ENCODE results near the gene PPIG.
"Not testable (repeated sequence)": the region's sequence is repeated elsewhere in the genome, so short reads cannot be mapped to it uniquely, and the experiment has no call there.

The PPIG gene

GRCh38 chr2:169584005-169584877, at the start of gene PPIG:
Gene PPIG, plus strand, starts transcription at chr2:169584351. Its CDS starts 19,691 bp downstream, at chr2:169604042.
- DNase-seq (ENCODE audit: low read depth): peak; percentile 82
- no peak for TF ChIP-seq CTCF (IDR thresholded peaks at IDR 0.05; ENCODE audit: low read depth, low read length, missing control alignments)
- peak within 1 kb of the TSS; percentile 95 for H3K4me3 ChIP-seq (ENCODE audit: low read depth, low read length)
- in situ Hi-C loops (cut with HindIII; ENCODE audit: low sequenced_read_pairs): no loop called here

DNA sequence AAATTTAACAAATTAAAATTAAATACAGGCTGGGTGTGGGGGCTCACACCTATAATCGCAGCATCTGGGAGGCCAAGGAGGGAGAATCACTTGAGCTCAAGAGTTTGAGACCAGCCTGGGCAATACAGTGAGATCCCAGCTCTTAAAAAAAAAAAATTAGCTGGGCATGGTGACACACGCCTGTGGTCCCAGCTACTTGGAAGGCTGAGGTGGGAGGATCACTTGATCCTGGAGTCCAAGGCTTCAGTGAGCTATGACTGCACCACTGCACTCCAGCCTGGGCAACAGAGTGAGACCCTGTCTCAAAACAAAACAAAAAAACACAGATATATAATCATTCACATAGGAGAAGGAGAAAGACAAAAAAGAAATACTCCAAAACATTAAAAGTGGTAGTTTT, 44.7 kb upstream of the PPIG start:
- DNase-seq (ENCODE audit: low read depth); H3K4me3 ChIP-seq (ENCODE audit: low read depth, low read length); in situ Hi-C loops (cut with HindIII; ENCODE audit: low sequenced_read_pairs): not testable (repeated sequence)

DNA sequence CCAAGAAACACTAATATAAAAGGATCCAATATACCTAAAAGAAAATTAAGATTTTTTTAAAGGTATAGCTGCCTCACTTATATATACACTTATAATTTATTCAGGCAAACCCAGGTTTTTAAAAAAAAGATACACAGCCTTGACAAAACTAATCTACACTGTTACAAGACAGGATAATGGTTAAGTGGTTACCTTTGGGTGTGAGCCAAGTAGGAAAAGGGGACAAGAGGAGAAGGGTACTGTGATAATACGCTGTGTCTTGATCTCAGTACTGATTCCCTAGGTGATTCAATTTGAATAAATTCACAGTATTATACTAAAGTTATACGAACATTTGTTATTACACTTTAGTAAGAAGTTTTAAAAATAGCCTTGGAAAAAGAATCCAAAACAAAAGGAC, 44.0 kb upstream of the PPIG start:
- in situ Hi-C loops (cut with HindIII; ENCODE audit: low sequenced_read_pairs): no loop called here
- no peak for TF ChIP-seq CTCF (IDR thresholded peaks at IDR 0.05; ENCODE audit: low read depth, low read length, missing control alignments)
- H3K4me3 ChIP-seq (ENCODE audit: low read depth, low read length): no peak overlapping the region
- no peak for DNase-seq (ENCODE audit: low read depth)

- in situ Hi-C loops (cut with HindIII; ENCODE audit: low sequenced_read_pairs): no loop called here
- no peak for DNase-seq (ENCODE audit: low read depth)
- H3K4me3 ChIP-seq (ENCODE audit: low read depth, low read length): no peak overlapping the region
- no peak for TF ChIP-seq CTCF (IDR thresholded peaks at IDR 0.05; ENCODE audit: low read depth, low read length, missing control alignments)
These were observed 41.7 kb upstream of the PPIG start for GRCh38 chr2:169542433-169542832.

- in situ Hi-C loops (cut with HindIII; ENCODE audit: low sequenced_read_pairs): no loop called here
- no peak for TF ChIP-seq CTCF (IDR thresholded peaks at IDR 0.05; ENCODE audit: low read depth, low read length, missing control alignments)
- no peak overlapping the region for H3K4me3 ChIP-seq (ENCODE audit: low read depth, low read length)
- DNase-seq (ENCODE audit: low read depth): no peak
These were observed 37.4 kb upstream of the PPIG start for GRCh38 chr2:169546756-169547155.

DNA sequence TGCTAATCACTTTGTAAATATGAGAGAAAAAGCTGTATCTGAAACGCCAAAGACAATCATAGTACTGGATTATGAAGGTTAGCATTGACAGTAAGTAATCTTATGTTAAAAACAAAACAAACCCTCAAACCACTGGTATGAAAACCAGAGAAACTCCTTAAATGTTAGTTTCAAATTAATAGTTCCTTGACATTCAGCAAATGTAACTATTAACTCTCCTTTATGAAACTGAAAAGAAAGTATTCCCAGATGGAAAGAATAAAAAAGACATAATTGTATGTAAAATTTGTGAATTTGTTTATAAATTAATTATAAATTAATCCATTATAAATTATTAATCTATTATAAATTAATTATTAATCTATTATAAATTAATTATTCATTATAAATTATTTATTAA, 22.8 kb upstream of the PPIG start:
- H3K4me3 ChIP-seq (ENCODE audit: low read depth, low read length): no peak overlapping the region
- in situ Hi-C loops (cut with HindIII; ENCODE audit: low sequenced_read_pairs): no loop called here
- no peak for DNase-seq (ENCODE audit: low read depth)
- no peak for TF ChIP-seq CTCF (IDR thresholded peaks at IDR 0.05; ENCODE audit: low read depth, low read length, missing control alignments)

- in situ Hi-C loops (cut with HindIII; ENCODE audit: low sequenced_read_pairs); DNase-seq (ENCODE audit: low read depth); H3K4me3 ChIP-seq (ENCODE audit: low read depth, low read length): not testable (repeated sequence)
These were observed 22.1 kb upstream of the PPIG start for GRCh38 chr2:169562084-169562483.

Data from astrocyte of the cerebellum (primary cell).